ENCODE results near the gene ALG1.

DNA sequence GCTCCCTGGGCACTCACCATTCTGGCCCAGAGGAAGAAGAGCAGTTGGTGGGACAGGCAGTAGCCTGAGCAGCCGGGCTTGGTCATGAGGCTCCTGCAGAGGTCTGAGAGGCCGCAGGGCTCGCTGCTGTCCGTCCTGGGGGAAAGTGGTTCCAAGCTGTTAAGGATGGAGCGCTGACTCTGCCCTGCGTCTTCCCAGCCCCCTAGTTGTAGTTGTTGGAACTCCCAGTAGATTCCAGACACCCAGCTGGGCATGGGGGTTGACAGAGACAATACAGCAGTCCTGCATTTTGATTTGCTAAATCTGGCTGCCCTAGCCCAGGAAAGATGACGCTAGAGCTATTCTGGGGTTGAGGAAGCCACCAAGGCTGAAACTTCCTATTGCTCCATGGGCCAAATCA lies 13.2 kb upstream of the ALG1 start:
- TF ChIP-seq, protein P1, sequence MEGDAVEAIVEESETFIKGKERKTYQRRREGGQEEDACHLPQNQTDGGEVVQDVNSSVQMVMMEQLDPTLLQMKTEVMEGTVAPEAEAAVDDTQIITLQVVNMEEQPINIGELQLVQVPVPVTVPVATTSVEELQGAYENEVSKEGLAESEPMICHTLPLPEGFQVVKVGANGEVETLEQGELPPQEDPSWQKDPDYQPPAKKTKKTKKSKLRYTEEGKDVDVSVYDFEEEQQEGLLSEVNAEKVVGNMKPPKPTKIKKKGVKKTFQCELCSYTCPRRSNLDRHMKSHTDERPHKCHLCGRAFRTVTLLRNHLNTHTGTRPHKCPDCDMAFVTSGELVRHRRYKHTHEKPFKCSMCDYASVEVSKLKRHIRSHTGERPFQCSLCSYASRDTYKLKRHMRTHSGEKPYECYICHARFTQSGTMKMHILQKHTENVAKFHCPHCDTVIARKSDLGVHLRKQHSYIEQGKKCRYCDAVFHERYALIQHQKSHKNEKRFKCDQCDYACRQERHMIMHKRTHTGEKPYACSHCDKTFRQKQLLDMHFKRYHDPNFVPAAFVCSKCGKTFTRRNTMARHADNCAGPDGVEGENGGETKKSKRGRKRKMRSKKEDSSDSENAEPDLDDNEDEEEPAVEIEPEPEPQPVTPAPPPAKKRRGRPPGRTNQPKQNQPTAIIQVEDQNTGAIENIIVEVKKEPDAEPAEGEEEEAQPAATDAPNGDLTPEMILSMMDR (IDR thresholded peaks at IDR 0.05; ENCODE audit: insufficient read depth, low read length, poor library complexity, severe bottlenecking): no peak
- no peak for TF ChIP-seq EZH2phosphoT487 (conservative IDR thresholded peaks at IDR 0.05; ENCODE audit: low read length)

All from SU-DHL-6 (cell line).